ENCODE data around the gene ABCB1.

- TF ChIP-seq MAX (IDR thresholded peaks at IDR 0.05) (no peak), EP300 (IDR thresholded peaks at IDR 0.05; ENCODE audit: borderline replicate concordance) (no peak), CEBPB (IDR thresholded peaks at IDR 0.05) (no peak), EGR1 (IDR thresholded peaks at IDR 0.05) (no peak), CREB1 (IDR thresholded peaks at IDR 0.05; ENCODE audit: low read depth) (no peak), NFIC (IDR thresholded peaks at IDR 0.05) (no peak)
Observed at GRCh38 chr7:87635921-87636320, 35.2 kb upstream of the ABCB1 start.

All from Ishikawa (cell line).